SK-N-SH treated with all-trans-retinoic acid at 6 μM for 48 hours (cell line): ENCODE data around the gene KLHL3.

Experiments
- PATZ1 ChIP-seq: fragments of 250-450 bp; sonication (Bioruptor Pico); IDR thresholded peaks from 2 replicates; pipeline ENCODE4 v1.8.0; 2020; ENCODE audit warnings: mild to moderate bottlenecking, moderate library complexity, borderline replicate concordance
- SNAI2 ChIP-seq: fragments of 250-450 bp; sonication (Bioruptor Pico); IDR thresholded peaks from 2 replicates; pipeline ENCODE4 v1.5.0; 2020; ENCODE audit warnings: mild to moderate bottlenecking, moderate library complexity
- ZNF8 ChIP-seq: fragments of 450-650 bp; formaldehyde crosslinking; IDR thresholded peaks from 2 replicates; pipeline ENCODE4 v1.5.0; 2020; ENCODE audit warnings: mild to moderate bottlenecking, moderate library complexity

- TF ChIP-seq SNAI2 (CRISPR knock-in tag) (no peak), ZNF8 (CRISPR knock-in tag) (no peak), PATZ1 (CRISPR knock-in tag) (no peak)
These were observed 103.2 kb downstream of the KLHL3 start for GRCh38 chr5:137632716-137633115.
